Measurements from ENCODE around the gene ZNF337. TPM values are rescaled to one million over a fixed set of nuclear protein-coding genes. Genes with fewer than 3 reads are reported as not detected.

The ZNF337 gene
- total RNA-seq, 1 experiment from 2014 or later, result 8.6 TPM

DNA sequence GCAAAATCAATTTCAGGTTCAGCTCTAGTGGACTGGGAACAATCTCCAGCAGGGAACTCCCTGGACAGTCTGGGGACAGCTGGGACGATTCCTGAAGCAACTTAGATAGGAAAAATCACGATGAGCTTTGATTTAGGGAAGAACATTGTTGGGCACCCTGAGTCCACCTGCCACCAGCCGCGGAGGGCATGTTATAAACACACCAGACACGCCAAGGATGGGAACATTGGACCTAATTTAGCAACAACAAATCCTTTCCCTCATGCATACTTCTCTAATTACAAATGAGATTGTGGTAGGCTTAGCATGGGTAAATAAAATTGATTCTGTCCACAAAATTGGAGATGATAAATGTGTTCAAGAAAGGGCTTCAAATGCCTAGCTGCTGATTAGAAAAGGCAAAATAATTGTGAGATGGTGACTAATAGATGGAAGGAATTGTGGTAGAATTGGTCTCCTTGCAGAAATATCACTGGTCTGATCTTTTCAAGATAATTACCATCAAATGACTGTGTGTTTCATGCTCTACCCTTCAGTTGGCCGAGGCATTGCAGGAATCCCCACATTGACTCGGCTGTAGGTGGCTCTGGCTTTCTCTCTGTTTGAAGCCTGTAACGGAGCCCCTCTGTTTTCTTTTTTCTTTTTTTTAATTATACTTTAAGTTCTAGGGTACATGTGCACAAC, 66.7 kb downstream of the ZNF337 start:
- DNase-seq (ENCODE audit: low spot score), result no peak

DNA sequence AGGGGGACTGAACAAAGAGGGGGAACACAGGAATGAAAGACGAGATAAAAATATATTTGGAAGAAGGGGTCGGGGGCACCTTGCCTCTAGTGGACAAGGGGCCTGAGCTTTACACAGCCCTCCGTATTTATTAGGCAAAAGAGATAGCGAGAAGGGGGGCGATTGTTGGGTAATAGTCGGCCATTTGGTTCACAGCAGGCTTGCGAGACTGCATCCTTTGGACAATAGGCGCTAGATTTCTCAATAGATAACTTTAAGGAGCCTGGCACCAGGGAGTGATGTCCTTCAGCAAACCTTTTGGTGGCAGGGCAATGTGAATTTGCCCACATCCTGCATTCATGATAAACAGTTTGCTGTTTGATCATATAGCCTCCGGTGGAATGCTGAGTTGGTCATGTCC, 69.9 kb downstream of the ZNF337 start:
- DNase-seq (ENCODE audit: low spot score), result no peak

DNA sequence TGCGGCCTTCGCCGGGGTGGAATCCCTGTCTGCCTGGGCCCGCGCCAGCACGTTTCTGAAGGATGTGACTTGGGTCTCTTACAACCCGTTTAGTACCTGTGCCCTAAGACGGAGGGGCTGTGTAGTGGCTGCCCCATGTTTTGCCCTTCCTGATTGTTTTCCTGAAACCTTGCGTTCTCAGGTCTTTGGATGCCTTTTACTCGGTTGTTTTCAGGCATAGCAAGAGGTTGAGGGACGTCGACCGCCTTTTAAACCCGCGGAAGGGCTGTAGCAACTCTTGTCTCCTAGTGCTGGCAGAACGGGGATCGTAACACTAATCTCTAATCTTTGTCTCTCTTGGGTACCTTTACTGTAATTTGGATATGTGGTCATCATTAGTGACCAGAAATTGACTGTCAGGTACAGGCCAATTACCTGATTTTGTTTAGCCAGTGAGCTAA, 72.1 kb downstream of the ZNF337 start:
- no peak for DNase-seq (ENCODE audit: low spot score)

Other genes starting within 250 kb of the ZNF337 start
- 3.7 and 4.4 TPM in 2 replicates for gene NINL, start 111.3 kb downstream of the ZNF337 start, total RNA-seq (2014; rRNA removed; shearing (Covaris generic))
- 4.4 and 7.3 TPM in 2 replicates for gene NANP, start 72.8 kb downstream of the ZNF337 start, total RNA-seq (2014; rRNA removed; shearing (Covaris generic))